Upper lobe of left lung (tissue), 4 donors: ENCODE measurements around the gene PLXND1.

ENCODE experiments used
- POLR2A ChIP-seq, 4 donors: fragments of 450-650 bp; IDR thresholded peaks; one replicate each; pipeline ENCODE4 v1.5.1; 2016 to 2017; ENCODE audit warnings: antibody characterized with exemption in 4 of 4, mild to moderate bottlenecking in 2 of 4
- POLR2AphosphoS5 ChIP-seq, 2 donors: sonication (generic); formaldehyde crosslinking; IDR thresholded peaks; one replicate each; pipeline ENCODE4 v1.5.1; 2017; ENCODE audit warnings: antibody characterized with exemption in 2 of 2
- TF ChIP-seq, protein P1 (sequence below), 6 experiments: fragments of 450-650 bp in 4 of 6; fragments of 200-600 bp in 2 of 6; sonication (generic) in 2 of 6; IDR thresholded peaks; one replicate each; pipeline ENCODE4 v1.5.1; 2016 to 2019; ENCODE audit warnings: antibody characterized with exemption in 6 of 6

DNA sequence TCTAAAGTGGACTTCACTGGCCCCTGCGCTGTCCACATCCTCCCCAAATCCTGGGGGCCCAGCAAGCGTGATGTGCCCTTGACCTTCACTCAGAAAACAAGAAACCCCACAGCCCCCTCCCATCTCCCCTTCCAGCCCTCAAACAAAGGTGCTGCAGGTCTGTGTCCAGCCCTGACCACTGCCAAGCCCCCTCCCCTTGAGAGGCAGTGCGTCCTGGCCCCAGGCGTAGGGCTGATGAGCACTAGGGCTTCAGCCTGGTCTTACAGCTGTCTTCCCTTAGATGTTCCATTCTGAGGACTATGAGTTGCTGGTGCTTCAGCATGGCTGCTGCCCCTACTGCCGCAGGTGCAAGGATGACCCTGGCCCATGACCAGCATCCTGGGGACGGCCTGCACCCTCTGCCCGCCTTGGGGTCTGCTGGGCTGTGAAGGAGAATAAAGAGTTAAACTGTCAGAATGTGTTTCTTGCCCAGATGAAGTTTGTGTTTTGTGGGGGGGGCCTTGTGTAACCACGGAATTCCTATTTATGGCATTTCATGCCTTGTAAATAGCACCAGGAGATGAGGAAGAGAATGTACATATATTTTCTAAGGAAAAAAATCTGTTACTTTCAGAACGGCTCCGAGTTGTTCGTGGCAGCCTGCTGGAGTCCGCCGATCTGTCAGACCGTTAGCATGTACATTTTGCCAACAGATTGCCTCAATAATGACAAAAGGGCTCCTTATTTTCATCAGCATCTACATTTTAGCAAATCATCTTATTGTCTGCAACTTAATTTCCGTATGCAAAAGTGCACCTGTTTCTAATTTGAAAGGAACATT is 86.4 kb downstream of the PLXND1 start:
- TF ChIP-seq, protein P1, sequence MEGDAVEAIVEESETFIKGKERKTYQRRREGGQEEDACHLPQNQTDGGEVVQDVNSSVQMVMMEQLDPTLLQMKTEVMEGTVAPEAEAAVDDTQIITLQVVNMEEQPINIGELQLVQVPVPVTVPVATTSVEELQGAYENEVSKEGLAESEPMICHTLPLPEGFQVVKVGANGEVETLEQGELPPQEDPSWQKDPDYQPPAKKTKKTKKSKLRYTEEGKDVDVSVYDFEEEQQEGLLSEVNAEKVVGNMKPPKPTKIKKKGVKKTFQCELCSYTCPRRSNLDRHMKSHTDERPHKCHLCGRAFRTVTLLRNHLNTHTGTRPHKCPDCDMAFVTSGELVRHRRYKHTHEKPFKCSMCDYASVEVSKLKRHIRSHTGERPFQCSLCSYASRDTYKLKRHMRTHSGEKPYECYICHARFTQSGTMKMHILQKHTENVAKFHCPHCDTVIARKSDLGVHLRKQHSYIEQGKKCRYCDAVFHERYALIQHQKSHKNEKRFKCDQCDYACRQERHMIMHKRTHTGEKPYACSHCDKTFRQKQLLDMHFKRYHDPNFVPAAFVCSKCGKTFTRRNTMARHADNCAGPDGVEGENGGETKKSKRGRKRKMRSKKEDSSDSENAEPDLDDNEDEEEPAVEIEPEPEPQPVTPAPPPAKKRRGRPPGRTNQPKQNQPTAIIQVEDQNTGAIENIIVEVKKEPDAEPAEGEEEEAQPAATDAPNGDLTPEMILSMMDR (IDR thresholded peaks at IDR 0.05), result no peak
- TF ChIP-seq POLR2A (IDR thresholded peaks at IDR 0.05), result no peak
- no peak for TF ChIP-seq POLR2AphosphoS5 (IDR thresholded peaks at IDR 0.05)
